Skeletal muscle tissue (tissue), 4 donors: ENCODE results near the gene ARHGEF28. TPM values are rescaled to one million over a fixed set of nuclear protein-coding genes. Genes with fewer than 3 reads are reported as not detected.

Experiments
- H3K27ac ChIP-seq: one replicate; pipeline ENCODE4 v1.7.0; 2013; ENCODE audit warnings: mild to moderate bottlenecking, low read depth, low read length, inconsistent platforms
- H3K27me3 ChIP-seq, 3 donors: one replicate each; pipeline ENCODE4 v1.7.0; 2013; ENCODE audit warnings: low read length in 3 of 3; ENCODE audit not compliant: control insufficient read depth in 3 of 3, insufficient read depth in 3 of 3
- H3K36me3 ChIP-seq, 3 donors: one replicate each; pipeline ENCODE4 v1.7.0; 2013; ENCODE audit warnings: low read length in 3 of 3; ENCODE audit not compliant: control insufficient read depth in 3 of 3, insufficient read depth in 3 of 3
- H3K4me1 ChIP-seq, 3 donors: one replicate each; pipeline ENCODE4 v1.7.0; 2013; ENCODE audit warnings: low read length in 3 of 3, mild to moderate bottlenecking in 3 of 3; ENCODE audit not compliant: control insufficient read depth in 3 of 3, insufficient read depth in 3 of 3
- H3K4me3 ChIP-seq, 3 donors: one replicate each; pipeline ENCODE4 v1.7.0; 2013; ENCODE audit warnings: low read length in 3 of 3
- H3K9ac ChIP-seq, 3 donors: one replicate each; pipeline ENCODE4 v1.7.0; 2013; ENCODE audit warnings: low read length in 3 of 3, mild to moderate bottlenecking in 3 of 3, moderate library complexity in 2 of 3, low read depth in 1 of 3
- H3K9me3 ChIP-seq, 3 donors: one replicate each; pipeline ENCODE4 v1.7.0; 2013; ENCODE audit warnings: low read length in 3 of 3; ENCODE audit not compliant: control insufficient read depth in 3 of 3
- total RNA-seq: library from RNA; depleted of rRNA; stranded (reverse); fragments of >200 nt; gene quantifications from one replicate; pipeline ENCODE4 v1.2.3, GENCODE V29; 2014
- donor health status: Osteomylitis.

Gene ARHGEF28
- total RNA-seq, 1 donor from 2014 or later = 8.4 TPM

GRCh38 chr5:73826301-73827105 is 200.5 kb downstream of the ARHGEF28 start:
- H3K4me3 ChIP-seq = no peak overlapping the region
- no peaks in the 10 kb centered on the region for H3K36me3 ChIP-seq
- no peaks in the 10 kb centered on the region for H3K27me3 ChIP-seq
- no peak overlapping the region for H3K9ac ChIP-seq
- H3K9me3 ChIP-seq = no peaks in the 10 kb centered on the region
- peaks cover 0 to 5% (median 0%) of the 10 kb centered on the region in 3 donors for H3K4me1 ChIP-seq
- H3K27ac ChIP-seq = no peak overlapping the region

- no peak overlapping the region for H3K27ac ChIP-seq
- H3K9ac ChIP-seq = no peak overlapping the region
These were observed 201.1 kb downstream of the ARHGEF28 start for GRCh38 chr5:73827106-73827450.

GRCh38 chr5:73828465-73828864 is 202.5 kb downstream of the ARHGEF28 start:
- Histone ChIP-seq H3K4me1 (peaks cover 0 to 5% (median 0%) of the 10 kb centered on the region in 3 donors), H3K9me3 (no peaks in the 10 kb centered on the region), H3K9ac (no peak overlapping the region), H3K4me3 (no peak overlapping the region), H3K27ac (no peak overlapping the region), H3K27me3 (no peaks in the 10 kb centered on the region), H3K36me3 (peaks cover 0 to 2% (median 0%) of the 10 kb centered on the region in 3 donors)

More at GRCh38 chr5:73827106-73827450, 201.1 kb downstream of the ARHGEF28 start:
- Histone ChIP-seq H3K9me3 (no peaks in the 10 kb centered on the region), H3K4me3 (no peak overlapping the region), H3K36me3 (no peaks in the 10 kb centered on the region), H3K27me3 (no peaks in the 10 kb centered on the region), H3K4me1 (peaks cover 0 to 5% (median 0%) of the 10 kb centered on the region in 3 donors)

GRCh38 chr5:73830646-73831045 is 204.7 kb downstream of the ARHGEF28 start:
- H3K27ac ChIP-seq = no peak overlapping the region
- no peaks in the 10 kb centered on the region for H3K9me3 ChIP-seq

GRCh38 chr5:73831066-73831465 is 205.1 kb downstream of the ARHGEF28 start:
- Histone ChIP-seq H3K4me1 (peaks cover 0 to 5% (median 0%) of the 10 kb centered on the region in 3 donors), H3K27me3 (no peaks in the 10 kb centered on the region), H3K9ac (no peak overlapping the region), H3K4me3 (no peak overlapping the region), H3K27ac (no peak overlapping the region), H3K36me3 (peaks cover 0 to 2% (median 0%) of the 10 kb centered on the region in 3 donors), H3K9me3 (no peaks in the 10 kb centered on the region)

More at GRCh38 chr5:73830646-73831045, 204.7 kb downstream of the ARHGEF28 start:
- Histone ChIP-seq H3K36me3 (peaks cover 0 to 2% (median 0%) of the 10 kb centered on the region in 3 donors), H3K4me3 (no peak overlapping the region), H3K27me3 (no peaks in the 10 kb centered on the region), H3K4me1 (peaks cover 0 to 5% (median 0%) of the 10 kb centered on the region in 3 donors), H3K9ac (no peak overlapping the region)

- no peak overlapping the region for H3K27ac ChIP-seq
- H3K4me1 ChIP-seq = no peaks in the 10 kb centered on the region
These were observed 208.7 kb downstream of the ARHGEF28 start for GRCh38 chr5:73834693-73835092.

GRCh38 chr5:73835726-73836125 is 209.7 kb downstream of the ARHGEF28 start:
- no peak overlapping the region for H3K4me3 ChIP-seq
- H3K4me1 ChIP-seq = no peaks in the 10 kb centered on the region
- no peak overlapping the region for H3K27ac ChIP-seq
- no peaks in the 10 kb centered on the region for H3K9me3 ChIP-seq
- H3K36me3 ChIP-seq = peaks cover 0 to 2% (median 0%) of the 10 kb centered on the region in 3 donors
- no peaks in the 10 kb centered on the region for H3K27me3 ChIP-seq
- H3K9ac ChIP-seq = no peak overlapping the region

More at GRCh38 chr5:73834693-73835092, 208.7 kb downstream of the ARHGEF28 start:
- Histone ChIP-seq H3K9me3 (no peaks in the 10 kb centered on the region), H3K9ac (no peak overlapping the region), H3K36me3 (peaks cover 0 to 2% (median 0%) of the 10 kb centered on the region in 3 donors), H3K27me3 (no peaks in the 10 kb centered on the region), H3K4me3 (no peak overlapping the region)

- H3K27ac ChIP-seq = no peak overlapping the region
- no peaks in the 10 kb centered on the region for H3K27me3 ChIP-seq
- H3K9ac ChIP-seq = no peak overlapping the region
- no peaks in the 10 kb centered on the region for H3K4me1 ChIP-seq
- no peak overlapping the region for H3K4me3 ChIP-seq
- H3K36me3 ChIP-seq = peaks cover 0 to 2% (median 0%) of the 10 kb centered on the region in 3 donors
- no peaks in the 10 kb centered on the region for H3K9me3 ChIP-seq
These were observed 210.6 kb downstream of the ARHGEF28 start for GRCh38 chr5:73836607-73837006.

GRCh38 chr5:73838901-73839300 is 212.9 kb downstream of the ARHGEF28 start:
- H3K9ac ChIP-seq = no peak overlapping the region
- no peak overlapping the region for H3K4me3 ChIP-seq
- no peaks in the 10 kb centered on the region for H3K36me3 ChIP-seq
- no peak overlapping the region for H3K27ac ChIP-seq
- H3K9me3 ChIP-seq = no peaks in the 10 kb centered on the region
- no peaks in the 10 kb centered on the region for H3K4me1 ChIP-seq
- H3K27me3 ChIP-seq = no peaks in the 10 kb centered on the region

- Histone ChIP-seq H3K4me1 (no peaks in the 10 kb centered on the region), H3K36me3 (no peaks in the 10 kb centered on the region), H3K9ac (no peak overlapping the region), H3K27me3 (no peaks in the 10 kb centered on the region), H3K9me3 (no peaks in the 10 kb centered on the region), H3K27ac (no peak overlapping the region), H3K4me3 (no peak overlapping the region)
These were observed 215.6 kb downstream of the ARHGEF28 start for GRCh38 chr5:73841641-73842040.
